HG02870 (cell line): Measurements from ENCODE around the gene COL21A1.

Source experiments
- ATAC-seq: cut with Tn5 transposase; IDR thresholded peaks from one replicate; pipeline ENCODE4 v1.9.1; 2021; ENCODE audit warnings: mild to moderate bottlenecking, moderate library complexity; ENCODE audit not compliant: unreplicated experiment

Gene COL21A1

DNA sequence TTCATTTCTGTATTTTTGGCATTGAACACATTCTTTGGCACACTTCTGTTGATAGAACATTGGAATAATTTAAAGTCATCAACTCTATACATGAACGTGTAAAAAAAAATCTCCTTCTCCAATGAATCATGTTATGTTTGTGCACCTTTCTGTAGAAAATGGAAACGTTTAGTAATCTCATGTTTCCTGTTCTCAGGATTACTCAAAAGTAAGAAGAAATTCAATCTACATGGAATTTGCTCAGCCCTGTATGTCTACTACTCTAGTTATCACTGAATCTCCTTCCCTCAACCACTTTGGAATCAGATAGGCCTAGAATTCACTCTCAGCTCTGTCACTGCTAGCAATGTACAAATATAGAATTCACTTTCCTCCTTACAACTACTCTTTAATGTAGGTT lies 103.6 kb downstream of the COL21A1 start:
- ATAC-seq: no peak

DNA sequence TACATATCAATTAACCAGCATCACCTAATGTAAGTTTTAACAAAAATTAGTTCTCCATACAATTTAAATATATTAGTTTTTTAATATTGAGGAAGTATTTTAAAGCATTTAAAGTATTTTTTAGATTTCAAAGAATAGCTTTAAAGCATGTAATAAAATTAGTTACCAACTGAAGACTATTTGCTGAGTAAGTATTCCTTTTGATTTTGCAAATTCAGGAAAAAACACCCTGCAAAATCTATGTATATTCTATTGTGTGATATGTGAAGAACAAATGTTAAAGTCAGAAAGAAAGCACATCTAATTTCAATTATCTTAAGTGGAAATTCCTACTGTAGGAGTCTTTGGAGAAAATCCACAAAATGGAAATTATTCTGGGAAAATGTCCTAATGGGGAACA lies 107.3 kb downstream of the COL21A1 start:
- no peak for ATAC-seq

DNA sequence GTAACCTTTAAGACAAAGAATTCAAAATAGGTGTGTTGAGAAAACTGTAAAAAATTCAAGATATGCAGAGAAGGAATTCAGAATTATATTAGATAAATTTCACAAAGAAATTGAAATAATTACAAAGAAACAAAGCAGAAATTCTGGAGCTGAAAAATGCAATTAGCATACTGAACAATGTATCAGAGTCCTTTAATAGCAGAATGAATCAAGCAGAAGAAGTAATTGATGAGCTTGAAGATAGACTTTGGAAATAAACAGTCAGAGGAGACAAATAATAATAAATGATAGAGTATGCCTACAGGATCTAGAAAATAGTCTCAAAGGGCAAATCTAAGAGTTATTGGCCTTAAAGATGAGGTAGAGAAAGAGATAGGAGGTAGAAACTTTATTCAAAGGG lies 131.7 kb downstream of the COL21A1 start:
- no peak for ATAC-seq

- ATAC-seq: no peak
These were observed 138.2 kb downstream of the COL21A1 start for GRCh38 chr6:56109149-56109548.

DNA sequence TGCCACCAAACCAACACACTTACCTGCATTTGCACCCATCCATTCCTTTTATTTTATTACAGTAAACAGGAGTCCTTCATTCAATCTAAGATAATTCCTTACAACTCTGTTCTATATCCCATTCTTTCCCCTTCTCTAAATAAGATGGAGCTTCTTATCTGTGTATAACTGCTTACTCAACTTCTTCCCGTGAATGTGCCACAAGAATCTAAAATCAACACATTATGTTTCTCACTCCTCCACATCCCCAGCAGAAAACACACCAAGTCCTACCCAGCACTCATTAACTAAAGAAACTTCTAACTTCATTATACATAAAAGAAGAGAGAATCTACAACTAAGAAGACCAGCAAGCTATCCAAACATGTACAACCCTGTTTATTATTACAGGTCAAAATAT lies 141.1 kb downstream of the COL21A1 start:
- ATAC-seq: no peak

GRCh38 chr6:56104591-56104990 lies 142.8 kb downstream of the COL21A1 start:
- ATAC-seq: no peak

DNA sequence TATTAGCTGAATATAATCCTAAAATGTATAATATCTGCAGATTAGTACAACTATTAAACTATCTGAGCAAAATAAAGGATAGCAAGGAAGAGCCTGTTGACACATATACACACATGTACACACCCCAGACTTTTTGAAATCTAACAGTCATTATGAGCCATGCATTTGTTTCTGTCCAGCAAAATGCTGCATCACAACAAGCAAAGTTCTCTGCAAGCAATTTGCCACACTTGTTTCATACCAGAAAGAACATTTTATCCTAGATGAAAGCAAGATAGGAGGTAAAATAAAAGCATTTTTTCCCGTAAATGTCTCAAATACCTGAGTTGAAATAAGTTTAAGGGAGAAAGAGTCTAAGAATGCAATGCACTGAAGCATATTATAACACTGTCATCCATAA lies 145.2 kb downstream of the COL21A1 start:
- ATAC-seq: no peak

DNA sequence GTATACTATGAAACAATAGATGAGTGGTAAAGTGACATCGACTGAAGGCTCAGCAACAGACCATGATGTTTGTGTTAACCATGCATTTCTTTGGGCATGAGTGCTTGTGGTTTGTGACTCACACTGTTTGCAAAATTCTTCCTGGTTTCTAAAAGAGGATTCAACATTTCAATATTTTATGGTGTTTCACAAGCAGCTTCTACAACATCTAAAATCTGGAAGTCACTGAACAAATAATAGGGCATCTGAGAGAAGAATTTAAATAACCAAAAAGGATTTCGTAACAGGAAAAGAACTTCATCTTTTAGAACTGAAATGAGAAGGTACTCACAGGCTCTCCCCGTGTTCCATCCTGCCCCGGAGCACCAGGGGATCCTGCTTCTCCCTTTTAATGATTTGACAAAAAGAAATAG lies 146.2 kb downstream of the COL21A1 start:
- ATAC-seq: no peak

DNA sequence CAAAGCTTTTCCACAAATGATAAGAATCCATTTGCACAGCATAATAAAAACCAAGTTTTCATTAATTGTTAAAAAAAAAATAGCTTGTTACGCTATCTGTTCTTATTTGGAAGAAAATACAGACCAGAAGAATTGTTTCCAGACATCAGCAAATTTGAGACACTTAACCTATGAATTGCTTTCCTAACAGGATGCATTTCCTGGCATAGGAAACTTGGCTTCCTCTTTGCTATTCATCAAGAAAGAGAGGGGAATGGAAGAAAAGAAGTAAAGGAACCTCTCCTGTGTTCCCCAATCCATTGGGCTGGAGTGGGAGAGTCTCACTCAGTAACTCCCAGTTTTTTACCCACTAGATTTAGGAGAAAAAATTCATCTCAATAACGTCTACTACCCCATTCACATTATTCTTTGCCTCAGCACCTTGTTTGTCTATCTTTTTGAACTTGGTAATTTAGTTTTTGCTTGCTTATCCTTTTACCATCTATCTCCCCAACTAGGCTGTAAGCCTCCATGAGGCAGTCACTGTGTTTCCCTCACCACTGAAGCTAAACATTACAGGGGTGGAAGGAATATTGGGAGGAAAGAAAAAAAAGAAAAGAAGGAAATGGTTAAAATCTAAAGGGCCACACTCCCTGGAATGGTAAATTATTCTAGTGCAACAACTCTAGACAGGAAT lies 150.3 kb downstream of the COL21A1 start:
- ATAC-seq: no peak

DNA sequence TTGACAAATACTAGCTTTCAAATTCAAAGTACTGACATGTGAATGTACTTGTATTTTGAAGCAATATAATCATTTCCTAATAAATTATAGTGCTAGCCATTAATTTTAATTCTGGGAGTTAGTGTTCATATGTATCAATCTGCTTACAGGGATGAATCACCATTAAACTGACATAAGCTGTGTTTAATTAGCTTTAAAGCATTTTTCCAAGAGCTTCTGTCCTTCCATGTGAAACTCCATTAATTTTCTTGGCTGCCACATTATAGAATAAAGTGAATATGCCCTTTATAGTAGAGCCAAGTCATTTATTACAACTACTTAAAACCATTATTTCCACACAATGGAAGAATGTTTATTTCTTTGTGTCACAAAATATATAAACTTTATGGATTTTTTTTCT lies 150.8 kb downstream of the COL21A1 start:
- ATAC-seq: no peak

DNA sequence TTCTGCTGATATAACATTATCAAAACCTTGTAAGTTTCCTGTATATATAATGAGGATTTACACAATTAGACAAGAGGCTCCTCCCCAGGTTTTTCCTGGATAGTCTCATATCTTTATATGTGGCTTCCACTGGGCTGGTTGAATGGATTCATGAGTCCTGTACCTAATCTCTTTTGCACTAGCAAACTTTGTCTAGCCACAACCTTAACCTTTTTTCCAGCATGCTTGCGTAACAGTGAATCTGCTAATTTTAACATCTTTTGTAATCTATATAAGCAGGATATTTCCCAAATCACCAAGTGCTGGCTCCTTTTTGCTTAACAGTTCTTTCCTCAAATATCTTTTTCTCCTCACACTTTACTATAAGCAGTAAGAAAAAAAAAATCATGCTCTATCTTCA lies 153.6 kb downstream of the COL21A1 start:
- ATAC-seq: no peak

- ATAC-seq: no peak
These were observed 156.1 kb downstream of the COL21A1 start for GRCh38 chr6:56091159-56091869.

- no peak for ATAC-seq
These were observed 158.7 kb downstream of the COL21A1 start for GRCh38 chr6:56088641-56089040.

- ATAC-seq: no peak
These were observed 160.0 kb downstream of the COL21A1 start for GRCh38 chr6:56087421-56087820.

DNA sequence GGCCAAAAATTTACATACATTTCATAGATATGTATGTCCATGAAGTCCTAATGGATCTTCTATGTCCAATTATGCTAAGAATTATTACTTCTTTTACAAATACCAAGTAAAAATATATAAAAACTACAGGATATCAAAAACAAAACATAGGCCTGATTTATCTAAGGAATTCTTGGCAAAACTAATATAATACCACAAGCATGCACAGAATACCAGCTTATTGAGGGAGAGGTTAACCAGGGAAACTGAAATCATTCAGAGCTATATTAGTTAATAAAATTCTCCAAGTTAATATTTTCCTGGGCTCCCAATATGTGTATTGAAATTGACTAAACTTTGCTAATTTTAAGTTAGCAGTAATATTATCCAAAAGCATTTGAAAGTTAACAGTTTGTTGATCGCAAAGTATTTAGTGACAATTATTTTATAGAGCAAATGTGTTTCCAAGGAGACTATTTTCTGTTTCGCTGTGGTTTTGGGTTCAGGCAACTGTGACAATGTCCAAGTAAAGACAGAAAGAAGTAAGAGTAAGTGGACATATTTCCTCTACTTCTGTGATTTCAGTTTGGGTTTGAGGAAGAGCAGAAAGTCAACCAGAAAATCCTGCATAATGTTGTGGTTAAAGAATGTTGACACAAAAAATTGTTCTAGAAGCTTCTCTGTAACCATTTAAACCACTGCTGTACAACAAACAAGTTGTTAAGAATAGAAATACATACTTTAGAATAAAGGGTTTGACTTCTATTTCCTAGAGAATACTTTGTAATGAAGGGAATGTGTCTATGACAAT lies 167.4 kb downstream of the COL21A1 start:
- no peak for ATAC-seq

- ATAC-seq: no peak
These were observed 171.3 kb downstream of the COL21A1 start for GRCh38 chr6:56076033-56076432.

GRCh38 chr6:56073761-56074160 lies 173.6 kb downstream of the COL21A1 start:
- ATAC-seq: no peak

GRCh38 chr6:56073315-56073714 lies 174.1 kb downstream of the COL21A1 start:
- ATAC-seq: no peak

DNA sequence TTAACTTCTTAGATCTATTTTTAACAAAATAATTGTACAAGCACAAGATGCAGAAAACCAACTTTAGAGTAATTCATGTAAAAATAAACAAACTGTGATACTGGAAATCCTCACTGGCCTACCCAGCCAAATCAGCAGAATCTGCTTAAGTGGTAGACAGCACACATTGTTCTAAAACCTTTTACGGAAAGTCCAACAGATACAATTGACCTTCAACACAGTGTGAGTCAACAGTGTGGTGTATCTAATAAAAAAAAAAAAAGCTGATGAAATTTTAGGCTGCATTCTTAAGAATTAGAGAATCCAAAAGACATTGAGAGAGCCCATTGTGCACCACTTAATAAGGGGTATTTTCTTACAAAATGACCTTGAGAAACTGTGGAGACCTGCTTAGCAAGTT lies 174.5 kb downstream of the COL21A1 start:
- ATAC-seq: no peak

GRCh38 chr6:56065408-56065807 lies 182.0 kb downstream of the COL21A1 start:
- ATAC-seq: no peak

GRCh38 chr6:56062836-56063235 lies 184.5 kb downstream of the COL21A1 start:
- ATAC-seq: no peak

- ATAC-seq: no peak
These were observed 188.7 kb downstream of the COL21A1 start for GRCh38 chr6:56058636-56059035.
